Measurements from ENCODE around the gene LAS1L.

GRCh38 chrX:65572971-65573370 is 38.4 kb upstream of the LAS1L start:
- TF ChIP-seq CTCF (IDR thresholded peaks at IDR 0.05; ENCODE audit: poor library complexity) (no peak), EZH2phosphoT487 (IDR thresholded peaks at IDR 0.05; ENCODE audit: low read depth, severe bottlenecking, unreplicated experiment) (no peak)
